SKM-1 treated with dmso at 0.1 percent for 144 hours (cell line): ENCODE data around the gene SPIRE2.

Experiments
- DNase-seq: peaks from one replicate; lab custom pipeline; 2025; ENCODE audit not compliant: unreplicated experiment; lab: John Stamatoyannopoulos, UW

SPIRE2 gene

DNA sequence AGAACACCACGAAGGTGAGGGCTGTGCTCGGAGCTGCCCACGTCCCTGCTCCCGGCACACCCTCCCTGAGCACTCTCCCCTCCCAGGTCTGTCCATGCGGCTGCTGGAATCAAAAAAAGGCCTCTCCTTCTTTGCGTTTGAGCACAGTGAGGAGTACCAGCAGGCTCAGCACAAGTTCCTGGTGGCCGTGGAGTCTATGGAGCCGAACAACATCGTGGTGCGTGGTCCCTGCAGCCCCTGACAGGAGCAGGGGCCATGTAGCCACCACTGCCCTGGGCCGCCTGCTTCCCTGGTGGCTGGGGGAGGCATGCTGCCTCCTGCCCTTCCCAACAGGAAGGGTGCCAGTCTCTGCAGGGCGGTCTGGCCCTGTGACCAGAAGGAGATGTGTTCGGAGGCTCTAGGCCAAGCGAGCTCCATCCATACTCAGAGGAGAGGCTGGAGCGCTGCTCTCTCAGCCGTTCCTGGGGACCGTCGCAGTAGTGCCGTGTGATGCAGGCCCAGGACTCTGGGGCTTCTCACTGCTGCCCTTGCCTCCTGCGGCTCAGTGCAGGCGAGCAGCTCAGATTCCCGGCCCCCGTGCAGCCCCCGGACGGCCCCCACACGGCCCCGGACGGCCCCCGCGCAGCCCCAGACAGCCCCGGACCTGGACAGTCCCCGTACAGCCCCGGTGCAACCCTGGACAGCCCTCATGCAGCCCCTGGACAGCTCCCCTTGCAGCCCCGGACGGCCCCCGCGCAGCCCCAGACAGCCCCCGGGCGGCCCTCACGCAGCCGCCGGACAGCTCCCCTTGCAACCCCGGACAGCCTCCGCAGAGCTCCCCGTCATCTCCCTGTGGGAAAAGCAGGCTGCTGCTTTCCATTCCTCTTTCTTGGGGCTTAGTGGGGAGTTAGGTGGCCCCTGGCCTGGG is 65.6 kb downstream of the SPIRE2 start:
- no peak for DNase-seq

DNA sequence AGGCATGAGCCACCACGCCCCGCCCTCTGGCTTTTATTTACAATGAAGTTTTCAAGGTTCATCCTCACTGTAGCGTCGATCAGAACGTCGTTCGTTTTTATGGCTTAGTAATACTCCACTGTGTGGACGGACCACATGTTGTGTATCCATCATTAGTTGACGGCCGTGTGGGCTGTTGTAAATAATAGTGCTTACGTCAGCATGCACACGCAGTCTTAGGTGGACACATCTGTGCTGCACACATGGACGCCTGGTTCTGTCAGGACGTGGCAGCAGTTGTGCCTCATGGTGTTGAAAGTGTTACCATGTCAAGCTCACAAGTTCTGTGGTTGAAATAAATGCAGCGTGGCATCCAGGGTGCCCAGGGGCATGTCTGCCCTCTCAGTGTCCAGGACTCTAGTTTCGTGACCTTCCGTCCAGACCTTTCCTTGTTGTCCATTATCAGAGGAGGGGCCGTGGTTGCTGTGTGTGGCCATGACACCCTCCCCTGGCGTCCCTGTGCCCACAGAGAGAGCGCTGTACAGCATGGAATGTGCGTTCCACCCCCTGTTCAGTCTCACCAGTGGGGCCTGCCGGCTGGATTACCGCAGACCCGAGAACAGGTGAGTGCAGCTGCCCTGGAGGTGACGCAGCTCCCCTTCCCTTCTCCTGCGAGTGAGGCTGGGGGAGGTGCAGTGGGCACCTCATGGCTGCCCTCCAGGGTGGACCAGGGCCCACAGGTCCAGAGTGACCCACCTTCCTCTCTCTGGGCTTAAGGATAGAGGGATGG is 67.4 kb downstream of the SPIRE2 start:
- DNase-seq, result no peak

DNA sequence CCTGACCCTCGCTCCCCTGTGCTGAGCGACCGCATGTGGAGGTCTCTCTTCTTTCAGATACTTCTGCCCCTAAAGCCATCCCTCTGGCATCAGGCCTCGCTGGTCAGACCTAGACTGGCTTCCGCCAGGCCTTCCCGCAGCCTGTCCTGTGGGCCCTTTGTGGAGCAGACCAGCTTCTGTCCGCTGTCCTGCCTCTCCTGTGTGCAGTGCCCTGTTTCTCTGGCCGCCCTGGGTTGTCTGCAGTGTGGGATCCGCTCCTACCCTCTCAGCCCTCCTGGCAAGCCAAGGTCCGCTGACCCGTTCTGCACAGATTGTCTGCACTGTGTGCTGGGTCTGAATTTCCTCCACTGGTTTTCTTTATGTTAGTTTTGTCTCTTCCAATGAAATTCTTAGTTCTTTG is 68.9 kb downstream of the SPIRE2 start:
- no peak for DNase-seq

DNA sequence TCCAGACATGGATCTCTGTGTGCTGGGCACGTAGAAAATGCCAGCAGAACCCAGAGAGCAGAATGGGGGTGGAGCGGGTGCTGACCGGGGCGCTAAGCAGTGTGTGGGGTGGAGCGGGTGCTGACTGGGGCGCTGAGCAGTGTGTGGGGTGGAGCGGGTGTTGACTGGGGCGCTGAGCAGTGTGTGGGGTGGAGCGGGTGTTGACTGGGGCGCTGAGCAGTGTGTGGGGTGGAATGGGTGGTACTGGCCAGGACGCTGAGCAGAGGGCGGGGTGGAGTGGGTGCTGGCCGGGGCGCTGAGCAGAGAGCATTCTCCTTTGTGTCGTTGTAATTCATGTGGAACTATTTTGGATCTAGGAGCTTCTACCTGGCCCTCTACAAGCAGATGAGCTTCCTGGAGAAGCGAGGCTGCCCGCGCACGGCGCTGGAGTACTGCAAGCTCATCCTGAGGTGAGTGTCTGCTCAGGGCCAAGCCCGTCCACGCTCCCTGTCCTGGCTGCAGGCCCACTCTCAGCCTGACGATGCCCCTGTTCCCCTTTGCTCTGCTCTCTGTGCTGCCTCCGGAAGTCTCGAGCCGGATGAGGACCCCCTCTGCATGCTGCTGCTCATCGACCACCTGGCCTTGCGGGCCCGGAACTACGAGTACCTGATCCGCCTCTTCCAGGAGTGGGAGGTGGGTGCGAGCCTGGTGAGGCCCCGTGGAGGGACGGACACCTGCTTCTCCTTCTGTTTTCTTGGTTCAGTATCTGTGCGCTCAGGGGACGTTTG is 70.1 kb downstream of the SPIRE2 start:
- DNase-seq, result no peak

DNA sequence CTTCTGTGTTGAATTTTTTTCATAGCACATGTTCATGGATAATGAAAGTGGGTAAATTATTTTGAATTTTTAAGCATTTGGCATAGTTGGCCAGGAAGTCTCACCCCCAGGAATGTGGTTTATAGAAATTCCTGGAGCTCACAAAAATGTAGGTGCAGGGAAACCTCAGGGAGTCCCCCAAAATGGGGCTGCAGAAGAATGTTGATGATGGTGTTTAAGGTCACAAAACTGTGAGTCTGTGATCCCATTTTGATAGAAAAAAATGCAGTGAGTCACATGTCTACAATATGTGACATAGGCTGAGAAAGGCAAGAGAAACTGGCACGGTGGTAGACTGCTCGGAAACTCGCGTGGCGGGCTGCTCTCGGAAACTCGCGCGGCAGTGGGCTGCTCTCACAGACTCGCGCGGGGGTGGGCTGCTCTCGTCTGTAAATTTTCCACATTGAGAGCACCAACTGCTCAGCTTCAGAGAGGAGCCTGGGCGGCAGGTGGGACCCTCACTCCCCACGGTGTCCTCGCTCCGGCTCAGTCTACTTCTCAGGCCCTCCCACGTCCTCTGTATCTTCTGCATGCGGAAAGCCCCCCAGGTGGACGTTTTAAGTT is 71.7 kb downstream of the SPIRE2 start:
- no peak for DNase-seq

DNA sequence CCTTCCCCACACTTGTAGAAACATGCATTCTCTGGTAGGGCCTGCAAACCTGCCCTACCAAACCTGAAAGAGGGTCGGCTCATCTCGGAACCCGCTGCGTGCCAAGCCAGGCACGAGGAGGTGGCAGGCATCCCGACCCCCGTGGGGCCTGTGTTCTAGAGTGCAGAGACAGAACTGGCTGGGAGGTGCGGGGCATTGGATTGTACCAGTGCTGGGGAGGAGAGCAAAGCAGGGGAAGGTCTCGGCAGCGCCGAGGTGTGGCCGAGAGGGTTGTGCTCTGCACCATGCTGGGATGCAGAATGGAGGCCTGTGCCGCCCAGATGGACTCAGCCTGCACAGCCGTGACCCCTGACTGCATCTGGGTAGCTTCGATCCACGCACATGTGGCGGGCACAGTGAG is 72.6 kb downstream of the SPIRE2 start:
- no peak for DNase-seq

DNA sequence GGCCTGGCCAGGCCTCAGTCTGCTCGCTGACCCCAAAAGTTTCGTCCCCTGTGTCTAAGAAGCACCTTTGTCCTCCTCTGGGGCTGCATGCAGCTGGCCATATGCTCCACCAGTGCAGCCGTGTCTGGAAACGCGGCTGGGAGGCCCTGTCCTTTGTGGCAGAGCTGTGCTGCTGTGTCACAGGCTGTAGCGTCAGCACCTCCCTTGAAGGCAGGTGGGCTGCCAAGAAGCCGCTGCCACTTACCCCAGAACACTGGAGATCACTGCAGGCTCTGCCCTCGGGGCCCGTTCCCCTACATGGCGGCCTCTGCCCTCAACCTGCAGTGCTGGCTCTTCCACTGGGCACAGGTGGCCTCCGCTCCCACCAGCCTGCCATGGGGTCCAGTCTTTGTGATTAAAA is 74.7 kb downstream of the SPIRE2 start:
- DNase-seq, result no peak

DNA sequence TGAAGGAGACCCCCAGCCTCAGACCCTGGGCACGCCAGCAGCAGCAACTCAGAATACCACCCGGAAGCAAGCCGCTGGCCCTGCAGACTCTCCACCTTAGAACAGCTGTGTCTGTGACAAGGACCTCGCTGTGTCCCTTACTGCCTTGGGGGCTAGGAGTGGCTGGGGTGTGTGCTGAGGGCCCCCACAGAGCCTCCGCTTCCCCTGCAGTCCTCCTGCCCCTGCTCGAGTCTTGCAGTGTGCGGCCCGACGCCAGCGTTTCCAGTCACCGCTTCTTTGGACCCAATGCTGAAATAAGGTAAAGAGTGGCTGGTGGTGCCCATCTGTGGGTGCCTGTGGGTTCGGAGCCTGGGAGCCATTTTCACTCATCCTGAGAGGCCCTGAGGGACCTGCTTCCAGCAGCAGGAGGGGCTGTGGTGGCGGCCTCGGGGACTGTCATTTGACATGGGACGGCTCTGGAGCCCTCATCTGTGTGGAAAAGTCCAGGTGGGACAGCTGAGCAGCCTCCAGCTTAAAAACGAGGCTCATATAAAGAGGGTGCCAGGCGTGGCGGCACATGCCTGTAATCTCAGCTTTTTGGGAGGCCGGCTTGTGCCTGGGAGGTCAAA is 75.7 kb downstream of the SPIRE2 start:
- DNase-seq, result no peak

DNA sequence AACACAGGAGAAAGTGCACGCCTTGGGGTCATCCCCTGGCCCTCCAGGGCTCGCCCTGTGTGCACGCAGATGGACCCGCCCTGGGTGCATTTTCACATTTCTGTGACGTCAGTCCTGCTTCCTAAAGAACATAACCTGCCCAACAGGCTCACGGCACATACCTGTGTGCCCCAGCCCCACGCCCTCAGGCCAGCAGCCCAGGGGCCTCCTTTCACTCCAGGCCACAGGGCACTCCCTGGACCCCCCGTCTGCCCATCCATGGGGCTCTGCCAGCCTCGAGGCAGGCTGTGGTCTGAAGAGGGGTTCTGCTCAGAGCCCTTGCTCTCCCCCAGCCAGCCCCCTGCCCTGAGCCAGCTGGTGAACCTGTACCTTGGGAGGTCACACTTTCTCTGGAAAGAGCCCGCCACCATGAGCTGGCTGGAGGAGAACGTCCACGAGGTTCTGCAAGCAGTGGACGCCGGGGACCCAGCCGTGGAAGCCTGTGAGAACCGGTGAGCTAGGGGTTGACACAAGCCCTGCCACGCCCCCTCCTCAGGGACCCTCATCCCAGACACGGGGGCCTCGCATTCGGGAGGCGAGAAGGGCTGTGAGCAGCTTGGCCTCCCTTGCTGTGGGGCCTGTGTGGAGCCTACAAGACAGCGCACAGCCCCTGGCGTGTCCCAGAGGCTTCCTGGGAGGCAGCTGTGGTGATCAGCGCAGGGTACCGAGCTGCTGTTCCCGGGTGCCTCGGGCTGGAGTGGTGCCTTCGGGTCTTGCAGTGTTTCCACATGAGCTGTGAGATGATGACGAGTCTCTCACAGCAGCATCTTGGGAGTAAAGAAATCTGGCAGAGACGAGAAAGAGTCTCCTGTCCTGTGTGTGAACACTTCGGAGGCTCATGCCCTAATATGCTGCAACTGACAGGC is 76.6 kb downstream of the SPIRE2 start:
- no peak for DNase-seq

DNA sequence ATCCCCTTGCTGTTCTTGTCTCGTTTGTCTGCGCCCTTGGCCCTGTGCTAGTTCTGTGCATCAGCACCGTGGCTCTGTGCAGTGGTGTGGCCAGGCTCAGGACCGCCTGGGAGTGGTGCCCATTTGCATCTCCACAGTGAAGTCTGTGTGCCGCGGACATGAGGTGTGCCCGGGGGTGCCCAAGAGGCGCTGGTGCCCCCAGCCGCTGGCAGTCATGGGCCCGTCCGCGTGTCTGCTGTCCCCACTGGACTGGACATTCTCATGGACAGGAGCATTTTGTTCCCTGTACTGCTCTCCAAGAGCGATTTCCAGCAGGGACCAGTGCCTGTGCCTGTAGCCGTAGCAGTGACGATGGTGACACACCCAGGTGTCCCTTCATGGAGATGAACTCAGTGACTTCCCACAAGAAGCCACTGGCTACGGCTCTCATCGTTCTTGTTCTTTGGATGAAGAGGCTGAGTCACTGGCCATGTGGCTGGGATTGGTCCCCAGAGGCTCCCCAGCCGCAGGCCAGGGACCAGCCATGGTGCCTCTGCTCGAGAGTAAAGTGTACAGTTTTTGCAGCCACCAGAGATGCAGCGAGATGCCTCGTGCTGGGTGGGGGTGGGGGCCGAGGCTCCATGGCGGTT is 77.3 kb downstream of the SPIRE2 start:
- no peak for DNase-seq

DNA sequence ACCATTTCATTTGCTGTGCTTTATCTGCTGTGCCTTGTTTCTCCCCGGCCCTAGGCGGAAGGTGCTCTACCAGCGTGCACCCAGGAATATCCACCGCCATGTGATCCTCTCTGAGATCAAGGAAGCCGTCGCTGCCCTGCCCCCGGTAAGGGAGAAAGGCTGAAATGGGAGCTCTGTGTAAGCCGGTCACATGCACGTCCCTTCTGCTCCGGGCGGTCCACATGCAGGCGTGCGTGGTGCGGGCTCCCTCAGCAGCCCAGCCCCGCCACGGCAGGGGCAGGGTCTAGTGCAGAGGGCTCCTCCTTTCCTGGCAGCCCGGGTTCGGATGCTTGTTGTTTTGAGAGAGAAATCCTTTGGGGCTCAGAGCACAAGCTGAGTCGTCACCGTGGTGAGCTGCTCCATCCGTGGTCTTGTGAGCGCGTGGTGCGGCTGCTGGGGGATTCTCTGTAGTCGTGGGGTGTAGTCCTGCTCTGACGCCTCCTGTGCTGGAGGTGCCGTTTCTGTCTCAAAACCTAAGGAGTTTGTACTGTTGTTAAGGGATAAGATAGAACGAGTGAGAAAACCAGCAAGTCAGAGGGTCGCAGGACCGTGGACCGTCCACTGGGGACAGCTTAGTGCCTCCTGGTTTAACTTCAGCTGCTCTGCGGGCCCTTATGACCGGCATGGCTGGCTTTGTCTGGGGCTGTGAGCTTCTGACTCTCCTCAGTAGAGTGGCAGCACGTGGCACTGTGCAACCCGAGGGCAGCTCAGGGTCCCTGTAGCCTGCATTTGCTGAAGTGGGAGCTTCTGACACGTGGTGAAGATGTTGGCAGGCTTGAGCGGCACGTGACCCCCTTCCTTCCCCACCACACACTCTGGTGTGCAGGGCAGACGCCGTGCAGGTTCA is 78.1 kb downstream of the SPIRE2 start:
- DNase-seq, result no peak

DNA sequence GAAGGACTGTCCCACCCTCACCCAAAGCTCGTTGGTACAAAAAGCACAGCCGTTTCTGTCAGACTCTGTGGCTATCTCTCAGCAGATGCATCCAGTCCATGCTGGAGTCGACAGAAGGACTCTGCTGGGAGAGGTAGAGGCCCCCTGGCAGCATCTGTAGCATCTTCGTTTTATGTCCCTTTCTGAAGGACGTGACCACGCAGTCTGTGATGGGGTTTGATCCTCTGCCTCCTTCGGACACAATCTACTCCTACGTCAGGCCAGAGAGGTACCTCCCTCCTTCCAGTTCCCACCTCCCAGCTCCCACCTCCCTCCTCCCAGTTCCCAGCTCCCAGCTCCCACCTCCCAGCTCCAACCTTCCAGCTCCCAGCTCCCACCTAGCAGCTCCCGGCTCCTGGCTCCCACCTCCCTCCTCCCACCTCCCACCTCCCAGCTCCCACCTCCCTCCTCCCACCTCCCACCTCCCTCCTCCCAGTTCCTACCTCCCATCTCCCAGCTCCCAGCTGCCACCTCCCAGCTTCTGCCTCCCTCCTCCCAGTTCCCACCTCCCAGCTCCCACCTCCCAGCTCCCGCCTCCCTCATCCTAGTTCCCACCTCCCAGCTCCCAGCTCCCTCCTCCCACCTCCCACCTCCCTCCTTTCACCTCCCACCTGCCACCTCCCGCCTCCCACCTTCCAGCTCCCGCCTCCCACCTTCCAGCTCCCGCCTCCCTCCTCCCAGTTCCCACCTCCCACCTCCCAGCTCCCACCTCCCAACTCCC is 79.0 kb downstream of the SPIRE2 start:
- DNase-seq, result no peak

DNA sequence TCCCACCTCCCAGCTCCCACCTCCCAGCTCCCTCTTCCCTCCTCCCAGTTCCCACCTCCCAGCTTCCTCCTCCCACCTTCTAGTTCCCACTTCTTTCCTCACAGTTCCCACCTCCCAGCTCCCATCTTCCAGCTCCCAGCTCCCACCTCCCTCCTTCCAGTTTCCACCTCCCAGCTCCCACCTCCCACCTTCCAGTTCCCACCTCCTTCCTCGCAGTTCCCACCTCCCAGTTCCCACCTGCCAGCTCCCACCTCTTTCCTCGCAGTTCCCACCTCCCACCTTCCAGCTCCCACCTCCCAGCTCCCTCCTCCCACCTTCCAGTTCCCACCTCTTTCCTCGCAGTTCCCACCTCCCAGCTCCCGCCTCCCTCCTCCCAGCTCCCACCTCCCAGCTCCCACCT is 80.0 kb downstream of the SPIRE2 start:
- no peak for DNase-seq

DNA sequence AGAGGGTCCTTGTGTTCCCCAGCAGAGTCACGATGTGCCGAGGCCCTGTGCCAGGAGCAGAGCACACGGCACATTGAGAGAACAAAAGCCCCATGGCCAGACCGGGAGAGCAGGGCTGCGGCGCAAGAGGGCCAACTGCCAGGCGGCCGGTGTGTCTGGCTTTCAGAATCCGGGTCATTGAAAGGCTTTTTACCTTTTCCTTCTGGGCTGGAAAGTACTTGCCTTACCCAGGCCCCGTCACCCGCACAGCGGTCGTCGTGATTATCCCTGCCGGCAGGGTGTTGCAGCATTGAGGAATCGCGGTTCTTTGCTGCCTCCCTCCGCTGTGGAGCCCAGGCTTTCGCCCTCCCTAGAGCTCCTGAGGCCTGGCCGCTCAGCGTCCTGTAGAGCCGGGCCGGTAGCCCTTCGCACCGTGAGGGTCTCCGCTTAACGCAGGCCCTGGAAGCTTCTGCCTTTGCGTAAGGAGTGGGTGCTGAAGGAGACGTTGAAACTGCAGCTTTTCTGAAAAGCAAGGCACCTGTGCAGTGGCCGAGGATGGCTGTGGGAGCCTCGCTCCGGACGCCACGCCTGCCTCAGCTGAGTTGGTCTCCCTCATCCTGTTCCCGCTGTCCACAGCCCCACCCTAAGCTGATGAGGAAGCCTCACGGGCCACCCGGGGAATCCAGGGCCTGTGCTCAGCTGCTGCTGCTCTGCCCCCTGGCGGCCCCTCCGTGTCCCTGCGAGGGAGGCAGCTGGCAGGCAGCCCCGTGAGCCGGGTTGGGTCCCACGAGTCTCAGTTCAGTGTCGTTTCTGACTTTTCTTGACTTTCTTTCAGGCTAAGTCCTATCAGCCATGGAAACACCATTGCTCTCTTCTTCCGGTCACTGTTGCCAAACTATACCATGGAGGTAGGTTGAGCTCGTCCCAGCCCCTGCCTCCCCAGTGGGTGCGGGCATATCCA is 81.8 kb downstream of the SPIRE2 start:
- peak; percentile 71 for DNase-seq

DNA sequence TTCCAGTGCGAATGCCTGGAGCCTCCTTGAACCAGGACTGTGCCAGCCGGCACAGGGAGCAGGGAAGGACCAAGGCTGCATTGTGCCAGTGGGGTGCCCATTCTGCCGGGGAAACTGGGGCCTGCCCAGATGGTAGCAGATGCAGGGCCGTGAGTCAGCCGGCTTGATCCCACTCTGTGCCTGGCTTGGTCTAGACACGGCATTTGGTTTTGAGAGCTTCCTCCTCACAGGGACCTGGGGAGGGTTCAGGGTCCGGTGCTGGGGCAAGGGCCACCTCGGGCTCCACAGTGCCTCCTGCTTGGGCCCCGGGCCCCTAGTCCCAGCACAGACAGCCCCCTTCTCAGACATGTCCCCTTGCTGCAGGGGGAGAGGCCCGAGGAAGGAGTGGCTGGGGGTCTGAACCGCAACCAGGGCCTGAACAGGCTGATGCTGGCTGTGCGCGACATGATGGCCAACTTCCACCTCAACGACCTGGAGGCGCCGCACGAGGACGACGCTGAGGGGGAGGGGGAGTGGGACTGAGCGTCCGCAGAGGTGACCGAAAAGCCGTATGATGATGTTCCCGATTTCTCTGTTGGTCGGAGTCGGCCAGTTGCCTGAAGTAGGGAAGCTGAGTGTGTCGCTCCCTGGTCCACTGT is 82.6 kb downstream of the SPIRE2 start:
- no peak for DNase-seq

DNA sequence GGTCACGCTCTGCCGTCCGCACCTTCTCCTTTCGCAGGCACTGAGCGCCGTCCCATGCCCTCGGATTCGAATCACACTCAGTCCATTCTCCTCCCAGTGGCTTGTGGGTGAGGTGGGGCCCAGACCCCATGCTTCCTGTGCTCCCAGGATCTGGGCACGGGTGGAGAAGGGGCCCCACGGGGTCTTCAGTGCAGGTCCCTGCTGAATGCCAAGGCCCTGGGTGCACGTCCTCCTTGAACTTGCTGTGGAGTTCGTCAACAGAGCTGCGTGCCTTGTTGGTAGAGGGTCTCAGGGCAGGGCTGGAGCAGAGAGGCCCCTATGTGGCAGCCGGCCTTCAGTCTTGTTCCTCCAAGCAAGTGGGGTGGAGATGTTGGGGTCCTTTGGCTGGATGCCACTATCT is 83.1 kb downstream of the SPIRE2 start:
- no peak for DNase-seq
